Embryonic facial prominence (tissue), 1 donor: ENCODE results near the gene TPX2.
A peak's percentile ranks its signal among the peaks of the same experiment; 100 is the strongest.
"Not testable (repeated sequence)": the region's sequence is repeated elsewhere in the genome, so short reads cannot be mapped to it uniquely, and the experiment has no call there.

Experiments used
- DNase-seq: peaks from one replicate; pipeline ENCODE4 v3.0.0-alpha.2; 2016; ENCODE audit errors: extremely low spot score

The TPX2 gene

GRCh38 chr20:31815408-31816188 is 76.5 kb downstream of the TPX2 start:
- DNase-seq, result no peak

- DNase-seq, result no peak
Measured at GRCh38 chr20:31816221-31816620, 77.1 kb downstream of the TPX2 start.

- DNase-seq, result no peak
Measured at GRCh38 chr20:31817461-31817860, 78.4 kb downstream of the TPX2 start.

GRCh38 chr20:31818376-31818908 is 79.4 kb downstream of the TPX2 start:
- DNase-seq, result no peak

- DNase-seq, result no peak
Measured at GRCh38 chr20:31819083-31819784, 80.1 kb downstream of the TPX2 start, which contains the start of gene MYLK2. Gene MYLK2 (plus strand): TSS chr20:31819356. CDS start chr20:31819581, 225 bp downstream.

GRCh38 chr20:31820228-31820627 is 81.1 kb downstream of the TPX2 start:
- DNase-seq, result no peak

- no peak for DNase-seq
Measured at GRCh38 chr20:31821427-31821826, 82.3 kb downstream of the TPX2 start.

- peak; percentile 27 for DNase-seq
Measured at GRCh38 chr20:31822421-31823330, 83.6 kb downstream of the TPX2 start.

- DNase-seq, result no peak
Measured at GRCh38 chr20:31823360-31824124, 84.5 kb downstream of the TPX2 start.

- DNase-seq, result no peak
Measured at GRCh38 chr20:31824125-31824485, 85.0 kb downstream of the TPX2 start.

- no peak for DNase-seq
Measured at GRCh38 chr20:31824554-31825313, 85.6 kb downstream of the TPX2 start.

GRCh38 chr20:31826074-31826473 is 87.0 kb downstream of the TPX2 start:
- no peak for DNase-seq

- no peak for DNase-seq
Measured at GRCh38 chr20:31827059-31827458, 88.0 kb downstream of the TPX2 start.

GRCh38 chr20:31828016-31828415 is 88.9 kb downstream of the TPX2 start:
- DNase-seq, result not testable (repeated sequence)

GRCh38 chr20:31829731-31830130 is 90.6 kb downstream of the TPX2 start:
- no peak for DNase-seq

GRCh38 chr20:31830406-31830981 is 91.4 kb downstream of the TPX2 start:
- DNase-seq, result no peak

- DNase-seq, result no peak
Measured at GRCh38 chr20:31831211-31831610, 92.1 kb downstream of the TPX2 start.

- DNase-seq, result no peak
Measured at GRCh38 chr20:31831771-31832306, 92.7 kb downstream of the TPX2 start.

- DNase-seq, result no peak
Measured at GRCh38 chr20:31833130-31833930, 94.2 kb downstream of the TPX2 start.
